BJ (cell line): ENCODE measurements around the gene SREBF1. TPM values are rescaled to one million over a fixed set of nuclear protein-coding genes. Genes with fewer than 3 reads are reported as not detected.

Experiments
- CTCF ChIA-PET: fragments of 350-600 bp; formaldehyde crosslinking; extraction: SDS; loops from one replicate; lab custom pipeline; 2021; ENCODE audit warnings: antibody characterized with exemption, inconsistent platforms; lab: Yijun Ruan, JAX
- POLR2A ChIA-PET: fragments of 300-600 bp; sonication (Branson Sonifier 250); formaldehyde crosslinking; extraction: SDS; loops from one replicate; lab custom pipeline; 2021; ENCODE audit warnings: antibody characterized with exemption; lab: Charles Lee
- DNase-seq: peaks from one replicate; pipeline ENCODE4 v3.0.0-alpha.2; 2011; ENCODE audit warnings: low read depth
- H3K27me3 ChIP-seq: 2 replicates; pipeline ENCODE4 v1.6.0; 2011; ENCODE audit warnings: low read length; ENCODE audit not compliant: control insufficient read depth, insufficient read depth
- H3K36me3 ChIP-seq: 2 replicates; pipeline ENCODE4 v1.5.1; 2011; ENCODE audit warnings: low read length; ENCODE audit not compliant: control insufficient read depth, insufficient read depth
- H3K4me3 ChIP-seq: 2 replicates; pipeline ENCODE4 v1.5.1; 2011; ENCODE audit warnings: low read depth, mild to moderate bottlenecking, control low read depth, low read length
- CTCF ChIP-seq: IDR thresholded peaks from 2 replicates; pipeline ENCODE4 v1.5.1; 2011; ENCODE audit warnings: low read depth, mild to moderate bottlenecking, control low read depth, inconsistent platforms, low read length, moderate library complexity; ENCODE audit not compliant: insufficient read depth
- polyA plus RNA-seq: library from polyadenylated mRNA; depleted of rRNA; stranded (reverse); fragments of >200 nt; gene quantifications from 2 replicates; pipeline ENCODE4 v1.2.3, GENCODE V29; 2011

Gene SREBF1
- polyA plus RNA-seq, 1 experiment = 27.7 TPM

GRCh38 chr17:17837380-17837821 is 615 bp upstream of the SREBF1 start:
- peaks cover 2% of the 10 kb centered on the region; the same call in 1 of the 2 replicates for H3K36me3 ChIP-seq
- peak; percentile 54 for DNase-seq
- no peak overlapping the region for H3K4me3 ChIP-seq
- ChIA-PET POLR2A (interaction anchor here (0.5 to 0.6 kb wide), 2 partner anchors 12 to 98 kb away, joined by 3 read pairs; no protein-coding TSS in a partner anchor), CTCF (interaction anchor here (1.4 to 7.5 kb wide), 3 partner anchors 22 to 196 kb away, joined by 3 to 35 read pairs (median 6); no protein-coding TSS in a partner anchor)
- TF ChIP-seq CTCF = no peak
- H3K27me3 ChIP-seq = no peaks in the 10 kb centered on the region

- Histone ChIP-seq H3K27me3 (no peaks in the 10 kb centered on the region), H3K36me3 (peaks cover 2% of the 10 kb centered on the region; the same call in 1 of the 2 replicates), H3K4me3 (peak overlapping the region; percentile 90)
- ChIA-PET POLR2A (interaction anchor here (0.6 kb wide), 1 partner anchor 43 kb away, joined by 3 read pairs; no protein-coding TSS in a partner anchor), CTCF (interaction anchor here (0.8 to 7.5 kb wide), 7 partner anchors 11 to 199 kb away, joined by 3 to 35 read pairs (median 3); no protein-coding TSS in a partner anchor)
- no peak for TF ChIP-seq CTCF
- peak; percentile 58 for DNase-seq
Measured at GRCh38 chr17:17836250-17836817, 452 bp downstream of the SREBF1 start.

GRCh38 chr17:17835415-17836249 is 1.2 kb downstream of the SREBF1 start:
- ChIA-PET CTCF (interaction anchor here (0.8 to 7.5 kb wide), 7 partner anchors 11 to 200 kb away, joined by 3 to 35 read pairs (median 3); no protein-coding TSS in a partner anchor), POLR2A (no interaction called here)
- TF ChIP-seq CTCF = no peak
- no peaks in the 10 kb centered on the region for H3K27me3 ChIP-seq
- H3K36me3 ChIP-seq = peaks cover 2% of the 10 kb centered on the region; the same call in 1 of the 2 replicates
- DNase-seq = no peak
- H3K4me3 ChIP-seq = peak overlapping the region; percentile 90

GRCh38 chr17:17834974-17835373 is 1.8 kb downstream of the SREBF1 start:
- no peak for DNase-seq
- TF ChIP-seq CTCF = no peak
- Histone ChIP-seq H3K4me3 (no peak overlapping the region), H3K27me3 (no peaks in the 10 kb centered on the region), H3K36me3 (peaks cover 3% of the 10 kb centered on the region; the same call in 1 of the 2 replicates)
- CTCF ChIA-PET = interaction anchor here (7.5 kb wide), 1 partner anchor 23 kb away, joined by 35 read pairs; no protein-coding TSS in a partner anchor
- POLR2A ChIA-PET = no interaction called here
